ENCODE data around the gene WWOX.
A peak's percentile ranks its signal among the peaks of the same experiment; 100 is the strongest.

The WWOX gene

GRCh38 chr16:78994135-78994745, 894.8 kb downstream of the WWOX start:
- H3K9me3 Mint-ChIP-seq = peaks cover 0 to 6% of the 10 kb centered on the region in 2 donors
- ATAC-seq = no peak
- H3K4me3 Mint-ChIP-seq = no peak overlapping the region

DNA sequence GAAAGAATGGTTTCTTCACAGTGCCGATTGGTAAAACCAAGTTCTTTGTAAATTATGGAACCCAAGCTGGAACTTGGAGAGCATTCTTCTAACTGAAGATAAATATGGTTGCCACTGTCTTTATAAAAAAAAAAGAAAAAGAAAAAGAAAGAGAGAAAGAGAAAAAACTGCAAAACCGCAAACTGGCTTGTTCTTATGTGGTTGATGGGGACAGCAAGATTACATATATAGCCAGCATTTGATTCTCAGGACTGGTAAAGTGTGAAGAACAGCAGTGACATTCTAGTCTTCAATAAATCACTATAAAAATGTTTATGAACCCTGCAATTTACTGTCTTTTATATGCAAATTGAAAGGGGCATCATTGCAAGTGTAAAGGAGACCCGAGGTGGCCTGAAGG, 896.0 kb downstream of the WWOX start:
- Mint-ChIP-seq H3K27ac (peak overlapping the region in 1 of 2 donors; percentile 7), H3K27me3 (no peaks in the 10 kb centered on the region)

More at GRCh38 chr16:78994135-78994745, 894.8 kb downstream of the WWOX start:
- Mint-ChIP-seq H3K27me3 (no peaks in the 10 kb centered on the region), H3K4me1 (no peaks in the 10 kb centered on the region), H3K27ac (no peak overlapping the region)
- no peak for DNase-seq

GRCh38 chr16:78996790-78997189, 897.3 kb downstream of the WWOX start:
- Mint-ChIP-seq H3K9me3 (no peaks in the 10 kb centered on the region), H3K27ac (no peak overlapping the region), H3K4me3 (no peak overlapping the region), H3K27me3 (no peaks in the 10 kb centered on the region), H3K4me1 (no peaks in the 10 kb centered on the region)
- ATAC-seq (no peak), DNase-seq (no peak)

More for the DNA sequence above, 896.0 kb downstream of the WWOX start:
- Mint-ChIP-seq H3K4me3 (no peak overlapping the region), H3K9me3 (no peaks in the 10 kb centered on the region), H3K4me1 (no peaks in the 10 kb centered on the region)
- no peak for DNase-seq
- no peak for ATAC-seq

- no peaks in the 10 kb centered on the region for H3K9me3 Mint-ChIP-seq
- ATAC-seq = no peak
- peak overlapping the region in 1 of 2 donors; percentile 27 for H3K27ac Mint-ChIP-seq
- H3K27me3 Mint-ChIP-seq = no peaks in the 10 kb centered on the region
- H3K4me1 Mint-ChIP-seq = no peaks in the 10 kb centered on the region
- no peak for DNase-seq
- no peak overlapping the region for H3K4me3 Mint-ChIP-seq
Observed at GRCh38 chr16:78998879-78999278, 899.4 kb downstream of the WWOX start.

DNA sequence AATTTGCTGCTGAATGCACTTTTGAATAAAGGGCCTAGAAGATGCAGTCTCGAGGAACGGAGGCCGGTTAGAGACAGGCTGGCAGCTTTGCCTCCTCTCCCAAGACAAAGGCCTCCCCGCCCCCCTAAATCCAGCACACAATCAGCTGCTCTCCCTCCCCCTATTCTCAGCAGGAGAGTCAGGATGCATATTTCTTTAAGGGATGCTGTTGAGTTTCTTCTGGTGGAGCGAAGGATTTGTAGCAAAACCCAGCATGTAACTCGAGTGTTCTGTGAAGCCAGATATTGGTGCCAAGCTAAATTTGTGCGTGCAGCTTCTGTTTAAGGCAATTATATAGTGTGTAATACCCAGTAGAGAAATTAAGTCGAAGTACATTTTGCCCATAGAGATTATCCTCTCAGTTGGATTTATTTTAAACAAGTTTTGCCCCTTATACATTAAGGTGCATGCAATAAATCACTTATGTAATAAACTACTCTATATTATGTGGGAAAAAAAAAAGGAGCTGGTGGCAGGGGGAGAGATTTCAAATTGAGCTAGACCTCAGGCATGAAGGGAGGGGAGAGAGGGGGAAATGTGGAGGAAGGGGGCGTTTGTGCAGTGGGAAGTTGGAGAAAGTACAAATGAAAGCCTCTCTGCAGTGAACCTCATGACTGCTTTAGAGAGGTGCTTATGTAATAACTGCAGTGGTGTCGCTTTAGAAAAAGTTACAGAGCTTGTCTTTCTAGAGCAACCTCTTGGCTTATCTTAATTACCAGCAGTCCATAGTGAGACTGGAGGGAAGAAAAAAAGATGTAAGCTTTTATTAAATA, 901.9 kb downstream of the WWOX start:
- Mint-ChIP-seq H3K27me3 (no peaks in the 10 kb centered on the region), H3K9me3 (peaks cover 0 to 11% of the 10 kb centered on the region in 2 donors), H3K4me3 (no peak overlapping the region), H3K27ac (no peak overlapping the region), H3K4me1 (no peaks in the 10 kb centered on the region)
- DNase-seq = no peak
- no peak for ATAC-seq

DNA sequence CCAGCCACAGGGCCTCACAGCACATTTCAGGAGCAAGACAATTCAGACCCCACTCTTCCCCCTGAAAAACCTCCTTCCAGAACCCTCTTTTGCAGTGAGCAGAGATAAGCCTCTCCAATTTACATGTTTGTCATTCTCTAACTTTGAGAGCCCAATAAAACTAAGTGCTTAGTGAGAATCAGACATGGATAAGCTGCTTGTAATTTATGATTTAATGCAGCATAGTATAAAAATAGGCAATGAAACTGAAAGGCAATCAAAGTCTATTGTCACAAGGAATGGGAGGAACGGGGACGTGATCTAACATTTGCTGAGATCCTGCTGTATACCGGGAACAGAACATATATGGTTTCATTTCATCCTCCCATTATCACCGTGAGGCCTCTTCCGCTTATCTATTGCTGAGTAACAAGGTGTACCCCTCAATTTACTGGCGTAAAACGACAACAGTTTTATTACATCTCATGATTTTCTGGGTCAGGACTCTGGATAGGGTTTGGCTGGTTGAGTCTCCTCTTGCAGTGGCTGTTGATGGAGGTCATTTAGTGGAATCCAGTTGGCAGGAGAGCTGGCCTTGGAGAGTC, 903.7 kb downstream of the WWOX start:
- Mint-ChIP-seq H3K4me3 (no peak overlapping the region), H3K4me1 (no peaks in the 10 kb centered on the region), H3K27ac (no peak overlapping the region), H3K27me3 (no peaks in the 10 kb centered on the region), H3K9me3 (peaks cover 5 to 20% of the 10 kb centered on the region in 2 donors)
- no peak for DNase-seq
- ATAC-seq = no peak

DNA sequence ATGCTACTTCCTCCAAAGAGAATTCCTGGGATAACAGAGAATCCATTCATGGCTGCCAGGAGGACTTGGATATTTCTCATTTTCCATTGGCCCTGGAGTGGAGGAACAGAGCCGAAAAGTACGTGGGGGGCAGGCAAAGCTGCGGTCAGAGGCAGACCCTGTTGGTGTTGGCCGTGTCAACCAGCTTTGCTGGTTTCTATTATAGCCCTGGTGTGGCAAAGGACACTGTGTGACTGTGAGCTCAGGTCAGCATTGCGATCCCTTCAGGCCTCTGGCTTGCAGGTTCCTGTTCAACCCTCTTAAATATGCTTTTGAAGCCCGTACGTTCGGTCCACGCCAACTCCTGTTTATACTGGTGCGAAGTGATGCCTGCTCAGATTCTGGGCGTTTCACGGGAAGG, 904.9 kb downstream of the WWOX start:
- Mint-ChIP-seq H3K4me3 (no peak overlapping the region), H3K27me3 (no peaks in the 10 kb centered on the region), H3K4me1 (no peaks in the 10 kb centered on the region), H3K9me3 (peaks cover 5 to 20% of the 10 kb centered on the region in 2 donors), H3K27ac (no peak overlapping the region)
- DNase-seq (no peak), ATAC-seq (no peak)

- no peaks in the 10 kb centered on the region for H3K4me1 Mint-ChIP-seq
- H3K27me3 Mint-ChIP-seq = no peaks in the 10 kb centered on the region
- no peak overlapping the region for H3K27ac Mint-ChIP-seq
- no peak overlapping the region for H3K4me3 Mint-ChIP-seq
- H3K9me3 Mint-ChIP-seq = peaks cover 5 to 20% of the 10 kb centered on the region in 2 donors
- no peak for ATAC-seq
- no peak for DNase-seq
Observed at GRCh38 chr16:79005096-79005495, 905.6 kb downstream of the WWOX start.

- ATAC-seq = no peak
- peaks cover 5 to 20% of the 10 kb centered on the region in 2 donors for H3K9me3 Mint-ChIP-seq
Observed at GRCh38 chr16:79006206-79006605, 906.8 kb downstream of the WWOX start.

GRCh38 chr16:79006765-79007164, 907.3 kb downstream of the WWOX start:
- peak overlapping the region in 1 of 2 donors; percentile 51 for H3K27ac Mint-ChIP-seq
- H3K4me1 Mint-ChIP-seq = no peaks in the 10 kb centered on the region
- ATAC-seq (no peak), DNase-seq (no peak)
- H3K27me3 Mint-ChIP-seq = no peaks in the 10 kb centered on the region
- H3K9me3 Mint-ChIP-seq = peaks cover 5 to 20% of the 10 kb centered on the region in 2 donors
- H3K4me3 Mint-ChIP-seq = no peak overlapping the region

More at GRCh38 chr16:79006206-79006605, 906.8 kb downstream of the WWOX start:
- Mint-ChIP-seq H3K4me3 (no peak overlapping the region), H3K27ac (no peak overlapping the region), H3K27me3 (no peaks in the 10 kb centered on the region), H3K4me1 (no peaks in the 10 kb centered on the region)
- no peak for DNase-seq

- DNase-seq = no peak
- no peak overlapping the region for H3K4me3 Mint-ChIP-seq
- peaks cover 5 to 20% of the 10 kb centered on the region in 2 donors for H3K9me3 Mint-ChIP-seq
- no peaks in the 10 kb centered on the region for H3K27me3 Mint-ChIP-seq
- H3K27ac Mint-ChIP-seq = no peak overlapping the region
- ATAC-seq = peak; percentile 75
- H3K4me1 Mint-ChIP-seq = peaks cover 5% of the 10 kb centered on the region
Observed at GRCh38 chr16:79007614-79008013, 908.2 kb downstream of the WWOX start.

- Mint-ChIP-seq H3K27me3 (no peaks in the 10 kb centered on the region), H3K4me1 (peaks cover 11% of the 10 kb centered on the region), H3K4me3 (no peak overlapping the region), H3K9me3 (peaks cover 7 to 20% of the 10 kb centered on the region in 2 donors), H3K27ac (no peak overlapping the region)
- DNase-seq (no peak), ATAC-seq (peak; percentile 54)
Observed at GRCh38 chr16:79008036-79008868, 908.8 kb downstream of the WWOX start.

DNA sequence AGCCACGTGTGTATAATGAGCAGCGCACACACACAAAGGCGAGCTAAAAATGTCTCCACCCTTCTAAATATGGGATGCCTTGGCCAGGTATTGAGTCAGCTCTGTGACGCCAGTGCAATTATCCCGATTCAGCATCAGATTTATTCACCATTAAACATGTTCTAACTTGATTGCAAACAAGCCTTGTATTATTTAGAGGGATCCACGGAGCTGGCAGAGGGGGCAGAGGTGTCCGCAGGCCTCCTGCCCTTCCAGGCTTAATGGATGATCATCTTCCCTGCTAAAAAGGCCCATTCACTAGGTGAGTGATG, 909.4 kb downstream of the WWOX start:
- Mint-ChIP-seq H3K4me1 (peaks cover 15% of the 10 kb centered on the region), H3K27me3 (no peaks in the 10 kb centered on the region), H3K9me3 (peaks cover 9 to 20% of the 10 kb centered on the region in 2 donors), H3K4me3 (no peak overlapping the region), H3K27ac (no peak overlapping the region)
- DNase-seq (no peak), ATAC-seq (no peak)

DNA sequence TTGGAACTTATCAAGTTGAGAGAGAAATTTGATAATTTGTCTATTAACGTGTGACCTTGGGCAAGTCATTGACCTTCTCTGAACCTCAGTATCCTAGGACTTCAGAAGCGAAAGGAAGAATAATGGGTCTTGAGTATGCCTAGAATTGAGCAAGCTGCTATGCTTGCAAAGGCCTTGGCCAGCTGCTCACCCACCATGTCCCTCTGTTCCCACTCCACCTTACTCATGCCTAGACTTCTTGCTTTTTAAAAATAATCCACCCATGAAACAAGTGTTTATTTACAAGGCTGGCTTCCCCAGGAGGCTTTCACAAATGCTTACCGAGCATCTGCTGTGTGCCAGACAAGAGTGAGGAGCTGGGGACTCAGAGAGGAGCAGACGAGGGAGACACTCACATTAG, 910.4 kb downstream of the WWOX start:
- ATAC-seq = no peak
- no peak for DNase-seq
- H3K4me1 Mint-ChIP-seq = peaks cover 15% of the 10 kb centered on the region
- H3K27me3 Mint-ChIP-seq = no peaks in the 10 kb centered on the region
- H3K9me3 Mint-ChIP-seq = peaks cover 9 to 20% of the 10 kb centered on the region in 2 donors
- H3K27ac Mint-ChIP-seq = no peak overlapping the region
- no peak overlapping the region for H3K4me3 Mint-ChIP-seq

GRCh38 chr16:79011282-79011681, 911.8 kb downstream of the WWOX start:
- ATAC-seq (no peak), DNase-seq (no peak)
- Mint-ChIP-seq H3K4me1 (peaks cover 15% of the 10 kb centered on the region), H3K4me3 (no peak overlapping the region), H3K27ac (no peak overlapping the region), H3K27me3 (no peaks in the 10 kb centered on the region), H3K9me3 (peaks cover 9 to 14% of the 10 kb centered on the region in 2 donors)

All from stimulated activated naive CD8-positive, alpha-beta T cell treated with anti-CD3 and anti-CD28 coated beads, Interleukin-15, amount 100 ng/mL, for 72 hours (primary cell).